ENCODE measurements around the gene TMPRSS9. TPM values are rescaled to one million over a fixed set of nuclear protein-coding genes. Genes with fewer than 3 reads are reported as not detected.

The TMPRSS9 gene
- total RNA-seq, 4 donors from 2014 or later = not detected

DNA sequence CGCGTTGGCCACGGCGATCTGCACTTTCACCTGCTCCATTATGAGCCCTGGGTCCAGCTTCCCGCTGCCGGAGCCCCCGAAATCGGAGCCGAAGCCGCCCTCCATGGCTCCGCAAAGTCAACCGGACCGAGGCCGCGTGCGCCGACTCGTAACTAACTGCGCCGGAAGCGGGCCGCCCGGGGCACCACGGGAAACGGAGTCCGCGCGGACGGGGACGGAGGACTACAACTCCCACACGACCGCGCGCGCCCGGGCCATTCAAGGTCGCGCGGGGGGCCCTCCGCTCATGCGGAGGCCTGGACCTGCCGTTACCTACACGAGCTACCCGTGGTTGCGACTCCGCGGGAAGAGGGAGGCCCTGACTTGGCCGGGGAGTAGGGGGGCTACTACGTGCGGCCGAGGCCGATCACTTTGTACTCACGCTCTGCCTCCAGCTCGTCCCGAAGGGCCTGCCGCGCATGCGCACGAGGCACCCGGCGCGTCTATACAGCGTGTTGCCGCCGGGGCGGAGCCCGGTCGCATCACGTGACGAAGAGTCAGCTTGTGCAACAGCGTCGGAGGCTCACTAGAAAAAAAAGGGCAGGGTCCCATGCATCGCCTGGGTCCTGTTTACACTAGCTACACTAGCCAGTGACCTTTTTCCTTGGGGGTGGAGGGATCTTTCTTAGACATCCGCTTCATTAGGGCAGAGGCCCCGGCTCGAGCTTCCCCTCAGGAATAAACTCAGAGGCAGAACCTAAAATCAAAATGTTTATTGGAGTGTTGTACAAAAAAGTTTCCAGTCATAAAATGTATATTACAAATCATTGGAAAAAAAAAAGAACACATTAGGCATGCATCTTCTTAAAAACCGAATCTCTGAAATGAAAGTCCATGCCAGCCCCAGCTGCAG lies 67.6 kb downstream of the TMPRSS9 start, which contains the start of gene TIMM13:
TSS of gene TIMM13 (minus strand) at position 158 of the 892 bp plus-strand sequence. CDS start at position 105, 53 bp downstream.
- Histone ChIP-seq H3K9me3 (no peaks in the 10 kb centered on the region), H3K4me1 (peaks cover 41% of the 10 kb centered on the region), H3K27ac (peak within 1 kb of the TSS; percentile 98), H3K36me3 (peaks cover 24% of the 10 kb centered on the region), H3K4me3 (peak within 1 kb of the TSS; percentile 86), H3K27me3 (no peaks in the 10 kb centered on the region)
- TF ChIP-seq POLR2AphosphoS5 (IDR thresholded peaks at IDR 0.05) = peak in 2 of 3 donors; percentile 84 to 93
- peak in 1 of 2 donors; percentile 41 for TF ChIP-seq POLR2A (IDR thresholded peaks at IDR 0.05)
- TF ChIP-seq, protein P1, sequence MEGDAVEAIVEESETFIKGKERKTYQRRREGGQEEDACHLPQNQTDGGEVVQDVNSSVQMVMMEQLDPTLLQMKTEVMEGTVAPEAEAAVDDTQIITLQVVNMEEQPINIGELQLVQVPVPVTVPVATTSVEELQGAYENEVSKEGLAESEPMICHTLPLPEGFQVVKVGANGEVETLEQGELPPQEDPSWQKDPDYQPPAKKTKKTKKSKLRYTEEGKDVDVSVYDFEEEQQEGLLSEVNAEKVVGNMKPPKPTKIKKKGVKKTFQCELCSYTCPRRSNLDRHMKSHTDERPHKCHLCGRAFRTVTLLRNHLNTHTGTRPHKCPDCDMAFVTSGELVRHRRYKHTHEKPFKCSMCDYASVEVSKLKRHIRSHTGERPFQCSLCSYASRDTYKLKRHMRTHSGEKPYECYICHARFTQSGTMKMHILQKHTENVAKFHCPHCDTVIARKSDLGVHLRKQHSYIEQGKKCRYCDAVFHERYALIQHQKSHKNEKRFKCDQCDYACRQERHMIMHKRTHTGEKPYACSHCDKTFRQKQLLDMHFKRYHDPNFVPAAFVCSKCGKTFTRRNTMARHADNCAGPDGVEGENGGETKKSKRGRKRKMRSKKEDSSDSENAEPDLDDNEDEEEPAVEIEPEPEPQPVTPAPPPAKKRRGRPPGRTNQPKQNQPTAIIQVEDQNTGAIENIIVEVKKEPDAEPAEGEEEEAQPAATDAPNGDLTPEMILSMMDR (IDR thresholded peaks at IDR 0.05) = no peak
- WGBS = under 1% methylated on average over 48 of the region's 77 CpGs
- DNase-seq (ENCODE audit: low spot score in 2 of 2) = peak; percentile 97 to 99

DNA sequence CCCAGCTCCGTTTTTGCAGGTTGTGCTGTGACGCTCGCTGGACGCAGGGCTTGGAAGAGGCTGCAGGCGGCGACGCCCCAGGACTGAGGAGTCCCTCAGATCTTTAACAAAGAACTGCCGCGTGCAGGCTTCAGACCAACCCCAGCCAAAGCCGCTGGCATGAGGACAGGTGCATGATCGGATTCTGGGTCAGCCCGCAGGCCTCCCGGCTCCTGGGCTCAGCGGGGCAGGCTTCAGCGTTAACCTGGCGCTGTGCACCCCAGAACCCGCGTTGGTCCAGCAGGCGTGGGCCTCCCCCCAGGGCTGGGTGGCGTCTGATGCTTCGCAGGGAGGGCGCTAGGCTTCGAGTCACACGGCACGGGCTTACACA lies 68.2 kb downstream of the TMPRSS9 start:
- TF ChIP-seq POLR2AphosphoS5 (IDR thresholded peaks at IDR 0.05) (no peak), EP300 (IDR thresholded peaks at IDR 0.05) (no peak), POLR2A (IDR thresholded peaks at IDR 0.05) (no peak)
- TF ChIP-seq, protein P1 (IDR thresholded peaks at IDR 0.05) = no peak
- WGBS = 24% methylated on average over 25 of the region's 25 CpGs
- Histone ChIP-seq H3K4me3 (peak overlapping the region; percentile 86), H3K9me3 (no peaks in the 10 kb centered on the region), H3K27ac (peak overlapping the region; percentile 98), H3K27me3 (no peaks in the 10 kb centered on the region), H3K36me3 (peaks cover 24% of the 10 kb centered on the region), H3K4me1 (peaks cover 41% of the 10 kb centered on the region)
- DNase-seq (ENCODE audit: low spot score in 2 of 2) = no peak

DNA sequence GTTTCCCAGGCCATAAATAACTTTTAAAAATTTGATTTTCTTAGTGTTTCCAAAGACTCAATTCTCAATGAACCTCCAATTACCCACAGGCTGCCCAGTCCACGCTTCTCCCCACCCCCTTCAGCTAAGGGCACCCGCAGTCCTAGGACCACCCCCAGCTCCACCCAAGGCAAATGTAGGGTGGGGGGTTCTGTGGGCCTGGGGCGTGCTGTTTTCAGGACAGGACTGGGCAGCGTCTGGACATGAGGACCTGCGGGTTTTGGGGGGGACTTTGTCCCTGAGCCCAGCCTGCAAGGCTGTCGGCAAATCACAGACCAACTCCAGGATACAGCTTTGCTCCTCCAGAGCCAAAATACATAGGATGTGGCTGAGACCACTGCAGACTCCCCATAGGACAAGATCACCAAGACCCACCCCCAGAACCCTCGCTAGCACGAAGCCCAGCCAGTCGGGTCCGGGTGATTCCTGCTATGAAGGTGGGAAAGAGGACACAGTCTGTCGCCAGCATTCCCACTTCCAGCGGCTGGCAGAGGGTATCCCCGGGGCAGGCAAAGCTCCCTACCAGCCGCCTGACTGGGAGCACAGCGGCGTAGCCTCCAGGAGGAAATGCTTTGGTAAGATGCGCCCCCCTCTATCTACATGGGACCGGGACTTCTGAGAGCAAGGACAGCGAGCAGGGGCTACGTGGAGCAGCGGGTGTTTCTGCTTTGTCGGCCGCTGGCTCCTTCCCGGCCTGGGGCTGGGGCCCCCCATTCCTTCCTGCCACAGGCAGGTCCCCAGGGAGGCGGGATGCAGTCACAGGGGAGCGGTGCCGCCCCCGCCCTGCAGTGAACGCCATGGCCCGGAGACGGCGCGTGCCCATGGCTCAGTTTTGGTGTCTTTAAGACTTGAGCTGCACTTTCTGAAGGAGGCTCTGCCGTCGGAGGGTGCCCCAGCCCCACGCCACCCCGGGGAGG lies 69.0 kb downstream of the TMPRSS9 start:
- Histone ChIP-seq H3K9me3 (no peaks in the 10 kb centered on the region), H3K4me3 (peak overlapping the region; percentile 86), H3K4me1 (peaks cover 41% of the 10 kb centered on the region), H3K27ac (peak overlapping the region; percentile 98), H3K27me3 (no peaks in the 10 kb centered on the region), H3K36me3 (peaks cover 25% of the 10 kb centered on the region)
- no peak for DNase-seq (ENCODE audit: low spot score in 2 of 2)
- WGBS = 82% methylated on average over 25 of the region's 37 CpGs
- TF ChIP-seq EP300 (IDR thresholded peaks at IDR 0.05) (no peak), POLR2AphosphoS5 (IDR thresholded peaks at IDR 0.05) (no peak), POLR2A (IDR thresholded peaks at IDR 0.05) (no peak)
- TF ChIP-seq, protein P1 (IDR thresholded peaks at IDR 0.05) = no peak

DNA sequence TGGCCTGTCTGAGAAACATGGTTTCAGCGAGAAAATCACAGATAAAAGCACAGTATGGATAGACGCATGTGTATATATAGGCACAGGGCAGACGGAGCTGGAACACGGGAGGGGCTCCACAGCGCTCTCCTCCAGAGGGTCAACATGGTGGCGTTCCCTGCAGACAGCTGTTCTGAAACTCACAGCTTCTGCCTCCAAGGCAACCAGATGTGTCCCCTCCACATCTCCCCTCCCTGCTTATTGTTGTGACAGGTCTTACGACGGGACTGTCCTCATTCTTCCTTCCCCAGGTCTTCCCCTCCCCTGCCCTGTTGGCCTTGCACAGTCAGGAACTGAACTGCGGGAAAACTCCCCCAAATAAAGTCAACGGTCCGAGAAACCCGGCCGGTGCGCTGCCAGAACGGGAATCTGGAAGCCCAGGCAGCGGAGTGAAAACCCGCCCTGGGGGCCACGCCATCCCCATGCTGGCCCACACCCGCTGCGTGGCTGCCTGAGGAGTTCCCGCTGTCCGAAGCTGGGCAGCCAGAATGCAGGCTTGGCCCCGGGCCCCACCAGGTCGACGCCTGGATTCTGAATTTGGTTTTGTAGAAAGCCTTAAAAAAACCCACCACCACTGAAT lies 70.0 kb downstream of the TMPRSS9 start:
- DNase-seq (ENCODE audit: low spot score in 2 of 2) = no peak
- WGBS = 92% methylated on average over 24 of the region's 25 CpGs
- TF ChIP-seq EP300 (IDR thresholded peaks at IDR 0.05) (no peak), POLR2AphosphoS5 (IDR thresholded peaks at IDR 0.05) (no peak), POLR2A (IDR thresholded peaks at IDR 0.05) (no peak)
- TF ChIP-seq, protein P1 (IDR thresholded peaks at IDR 0.05) = no peak
- peaks cover 35% of the 10 kb centered on the region for H3K4me1 ChIP-seq
- H3K36me3 ChIP-seq = peaks cover 33% of the 10 kb centered on the region
- H3K4me3 ChIP-seq = no peak overlapping the region
- no peaks in the 10 kb centered on the region for H3K27me3 ChIP-seq
- H3K27ac ChIP-seq = no peak overlapping the region
- H3K9me3 ChIP-seq = no peaks in the 10 kb centered on the region
